MM.1S (cell line): ENCODE measurements around the gene KLHL2.

ENCODE experiments used
- DNase-seq: peaks from one replicate; pipeline ENCODE4 v3.0.0-alpha.2; 2015
- H2AFZ ChIP-seq: fragments of 300-600 bp; sonication (generic); 2 replicates; pipeline ENCODE4 v1.6.0; 2016; ENCODE audit warnings: antibody characterized with exemption, low read length
- H3F3A ChIP-seq: fragments of 300-600 bp; sonication (generic); 2 replicates; pipeline ENCODE4 v1.6.1; 2016; ENCODE audit warnings: mild to moderate bottlenecking, antibody characterized with exemption, low read length, moderate library complexity, mixed read lengths; ENCODE audit not compliant: insufficient read depth
- H3K27ac ChIP-seq: fragments of 300-600 bp; sonication (generic); 2 replicates; pipeline ENCODE4 v1.5.1; 2016; ENCODE audit warnings: mild to moderate bottlenecking, low read length
- H3K27me3 ChIP-seq: fragments of 300-600 bp; sonication (generic); replicated peaks from 2 replicates; pipeline ENCODE4 v1.6.0; 2016; ENCODE audit warnings: low read length; ENCODE audit not compliant: insufficient read depth
- H3K36me3 ChIP-seq: fragments of 300-600 bp; sonication (generic); replicated peaks from 2 replicates; pipeline ENCODE4 v1.6.1; 2016; ENCODE audit warnings: mild to moderate bottlenecking, low read length, mixed read lengths; ENCODE audit not compliant: insufficient read depth
- H3K4me1 ChIP-seq: fragments of 300-600 bp; sonication (generic); 2 replicates; pipeline ENCODE4 v1.6.1; 2016; ENCODE audit warnings: low read length, mixed read lengths
- H3K4me2 ChIP-seq: fragments of 300-600 bp; sonication (generic); 2 replicates; pipeline ENCODE4 v1.6.0; 2016; ENCODE audit warnings: low read depth, low read length
- H3K4me3 ChIP-seq: fragments of 300-600 bp; sonication (generic); 2 replicates; pipeline ENCODE4 v1.5.1; 2016; ENCODE audit warnings: low read length, mixed read lengths
- H3K79me2 ChIP-seq: fragments of 300-600 bp; sonication (generic); 2 replicates; pipeline ENCODE4 v1.6.1; 2016; ENCODE audit warnings: mixed run types, low read length, mixed read lengths
- H3K9ac ChIP-seq: fragments of 300-600 bp; sonication (generic); 2 replicates; pipeline ENCODE4 v1.6.1; 2016; ENCODE audit warnings: low read length, mixed read lengths
- H3K9me2 ChIP-seq: fragments of 300-600 bp; sonication (generic); replicated peaks from 2 replicates; pipeline ENCODE4 v1.6.1; 2016; ENCODE audit warnings: mild to moderate bottlenecking, low read length, mixed read lengths; ENCODE audit not compliant: insufficient read depth
- H3K9me3 ChIP-seq: fragments of 300-600 bp; sonication (generic); replicated peaks from 2 replicates; pipeline ENCODE4 v1.6.1; 2016; ENCODE audit warnings: mild to moderate bottlenecking, low read length, mixed read lengths; ENCODE audit not compliant: insufficient read depth
- H4K20me1 ChIP-seq: fragments of 300-600 bp; sonication (generic); 2 replicates; pipeline ENCODE4 v1.6.1; 2016; ENCODE audit warnings: mild to moderate bottlenecking, low read length, moderate library complexity, mixed read lengths; ENCODE audit not compliant: insufficient read depth
- CTCF ChIP-seq: fragments of 300-600 bp; sonication (generic); IDR thresholded peaks from 2 replicates; pipeline ENCODE4 v1.5.1; 2016; ENCODE audit warnings: antibody characterized with exemption, low read length, mixed read lengths
- EZH2 ChIP-seq: fragments of 300-600 bp; sonication (generic); optimal IDR thresholded peaks from 2 replicates; pipeline ENCODE3; 2017; ENCODE audit warnings: low read depth, mild to moderate bottlenecking, antibody characterized with exemption, low read length, mixed read lengths
- EZH2phosphoT487 ChIP-seq: fragments of 300-600 bp; sonication (generic); IDR thresholded peaks from 2 replicates; pipeline ENCODE4 v1.6.1; 2018; ENCODE audit warnings: antibody characterized with exemption, low read length

The KLHL2 gene

GRCh38 chr4:165190591-165191347 lies 16.6 kb upstream of the KLHL2 start:
- no peak overlapping the region for H2AFZ ChIP-seq
- no peaks in the 10 kb centered on the region for H4K20me1 ChIP-seq
- no peak overlapping the region for H3K9ac ChIP-seq
- H3K9me2 ChIP-seq, result no peaks in the 10 kb centered on the region
- H3K4me3 ChIP-seq, result no peak overlapping the region
- no peak overlapping the region for H3K4me2 ChIP-seq
- no peaks in the 10 kb centered on the region for H3K9me3 ChIP-seq
- TF ChIP-seq EZH2 (no peak), EZH2phosphoT487 (no peak), CTCF (no peak)
- H3F3A ChIP-seq, result no peaks in the 10 kb centered on the region
- H3K27me3 ChIP-seq, result no peaks in the 10 kb centered on the region
- DNase-seq, result no peak
- H3K79me2 ChIP-seq, result no peaks in the 10 kb centered on the region
- H3K4me1 ChIP-seq, result no peaks in the 10 kb centered on the region
- H3K27ac ChIP-seq, result no peak overlapping the region
- H3K36me3 ChIP-seq, result no peaks in the 10 kb centered on the region

DNA sequence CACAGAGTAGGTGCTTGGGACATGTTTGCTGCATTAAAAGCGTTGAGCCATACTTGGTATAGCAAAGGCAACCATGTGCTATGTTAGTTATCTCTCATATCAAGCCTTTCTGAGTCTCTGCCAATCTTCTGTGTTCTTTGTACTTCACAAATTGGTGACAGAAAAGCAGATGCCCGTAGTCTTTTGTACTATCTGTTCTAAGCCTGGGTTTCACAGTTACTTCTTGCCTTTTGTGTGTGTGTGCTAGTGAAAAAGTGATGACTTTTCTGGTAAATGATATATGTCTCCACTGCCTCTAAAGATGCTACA lies 16.1 kb upstream of the KLHL2 start:
- no peaks in the 10 kb centered on the region for H3K36me3 ChIP-seq
- no peak overlapping the region for H3K4me3 ChIP-seq
- no peaks in the 10 kb centered on the region for H4K20me1 ChIP-seq
- no peaks in the 10 kb centered on the region for H3K27me3 ChIP-seq
- H3K79me2 ChIP-seq, result no peaks in the 10 kb centered on the region
- H3K27ac ChIP-seq, result no peak overlapping the region
- DNase-seq, result no peak
- no peak overlapping the region for H3K4me2 ChIP-seq
- H2AFZ ChIP-seq, result no peak overlapping the region
- TF ChIP-seq EZH2phosphoT487, result no peak
- no peak for TF ChIP-seq CTCF
- TF ChIP-seq EZH2, result no peak
- no peaks in the 10 kb centered on the region for H3K4me1 ChIP-seq
- H3K9me3 ChIP-seq, result no peaks in the 10 kb centered on the region
- no peaks in the 10 kb centered on the region for H3K9me2 ChIP-seq
- H3F3A ChIP-seq, result no peaks in the 10 kb centered on the region
- H3K9ac ChIP-seq, result no peak overlapping the region

- no peak for DNase-seq
- Histone ChIP-seq H2AFZ (no peak overlapping the region), H3K36me3 (no peaks in the 10 kb centered on the region), H3K4me2 (no peak overlapping the region), H3K79me2 (no peaks in the 10 kb centered on the region), H3K9me2 (no peaks in the 10 kb centered on the region), H3K9me3 (no peaks in the 10 kb centered on the region), H3K4me3 (no peak overlapping the region), H3K27me3 (no peaks in the 10 kb centered on the region), H3F3A (no peaks in the 10 kb centered on the region), H3K4me1 (no peaks in the 10 kb centered on the region), H3K9ac (no peak overlapping the region), H3K27ac (no peak overlapping the region), H4K20me1 (no peaks in the 10 kb centered on the region)
- TF ChIP-seq CTCF (no peak), EZH2 (no peak), EZH2phosphoT487 (no peak)
These were observed 15.4 kb upstream of the KLHL2 start for GRCh38 chr4:165191814-165192499.
